ENCODE results near the gene ANXA8L1. TPM values are rescaled to one million over a fixed set of nuclear protein-coding genes. Genes with fewer than 3 reads are reported as not detected.
"Not testable (repeated sequence)": the region's sequence is repeated elsewhere in the genome, so short reads cannot be mapped to it uniquely, and the experiment has no call there.

Gene ANXA8L1
- total RNA-seq, 1 donor from 2014 or later = not detected

GRCh38 chr10:46397767-46398166 lies 22.2 kb downstream of the ANXA8L1 start:
- DNase-seq = not testable (repeated sequence)

- DNase-seq = not testable (repeated sequence)
Measured at GRCh38 chr10:46398212-46398886, 22.8 kb downstream of the ANXA8L1 start.

GRCh38 chr10:46409556-46409955 lies 34.0 kb downstream of the ANXA8L1 start:
- not testable (repeated sequence) for DNase-seq

- not testable (repeated sequence) for DNase-seq
Measured at GRCh38 chr10:46411123-46411522, 35.5 kb downstream of the ANXA8L1 start.

- DNase-seq = not testable (repeated sequence)
Measured at GRCh38 chr10:46412665-46413064, 37.1 kb downstream of the ANXA8L1 start.

GRCh38 chr10:46415291-46415690 lies 39.7 kb downstream of the ANXA8L1 start:
- not testable (repeated sequence) for DNase-seq

- DNase-seq = not testable (repeated sequence)
Measured at GRCh38 chr10:46418283-46418682, 42.7 kb downstream of the ANXA8L1 start.

- not testable (repeated sequence) for DNase-seq
Measured at GRCh38 chr10:46419570-46420379, 44.2 kb downstream of the ANXA8L1 start.

- not testable (repeated sequence) for DNase-seq
Measured at GRCh38 chr10:46423550-46423949, 48.0 kb downstream of the ANXA8L1 start.

GRCh38 chr10:46440942-46441341 lies 65.4 kb downstream of the ANXA8L1 start:
- DNase-seq = not testable (repeated sequence)

Other genes starting within 250 kb of the ANXA8L1 start
- not detected for gene ANTXRL, start 88.8 kb upstream of the ANXA8L1 start, total RNA-seq
- gene NPY4R, start 90.2 kb downstream of the ANXA8L1 start, total RNA-seq = not detected
- gene GPRIN2, start 180.9 kb downstream of the ANXA8L1 start, total RNA-seq = 19.3 TPM
- gene SYT15, start 203.4 kb downstream of the ANXA8L1 start, total RNA-seq = 0.47 TPM